HepG2 (cell line): Measurements from ENCODE around the gene MTMR3. TPM values are rescaled to one million over a fixed set of nuclear protein-coding genes. Genes with fewer than 3 reads are reported as not detected.

Experiments used
- ATAC-seq: fragments of 200-7000 bp; cut with Tn5 transposase; 3 replicates; pipeline ENCODE4 v1.9.1; 2020; ENCODE audit warnings: mild to moderate bottlenecking, moderate library complexity
- BruUV-seq: library from RNA; stranded (reverse); fragments of 400-500 nt; replicated peaks from 2 replicates; lab custom pipeline; 2021; lab: Mats Ljungman, UMichigan
- CTCF ChIA-PET: fragments of 300-600 bp; formaldehyde crosslinking; extraction: SDS; loops from one replicate; lab custom pipeline; 2021; ENCODE audit warnings: low total read pairs, inconsistent platforms, low intra/inter-chr PET ratio; lab: Yijun Ruan, JAX
- POLR2A ChIA-PET: fragments of 350-600 bp; sonication (Branson Sonifier 250); formaldehyde crosslinking; loops from one replicate; lab custom pipeline; 2020; ENCODE audit warnings: antibody characterized with exemption, inconsistent platforms; lab: Yijun Ruan, JAX
- DNase-seq: peaks from one replicate; pipeline ENCODE4 v3.0.0-alpha.2; 2015; ENCODE audit warnings: low spot score
- FAIRE-seq: peaks from 3 replicates; lab custom pipeline; 2011; peaks lifted over from hg19 to GRCh38; lab: Jason Lieb, UNC
- H2AFZ ChIP-seq: one replicate; pipeline ENCODE4 v1.6.1; 2011; ENCODE audit warnings: low read length, inconsistent platforms
- H3K27ac ChIP-seq: fragments of 300-600 bp; 3 replicates; pipeline ENCODE4 v1.8.0; 2011; ENCODE audit warnings: mixed run types, mild to moderate bottlenecking, mixed read lengths, low read length, inconsistent platforms; ENCODE audit not compliant: insufficient read depth; ENCODE audit errors: extremely low read length
- H3K27me3 ChIP-seq, 2 experiments: fragments of 200-600 bp in 1 of 2; 2 replicates in 1 of 2; 3 replicates in 1 of 2; pipeline versions ENCODE4 v1.6.0 to v1.8.0; 2011; ENCODE audit warnings: low read length in 2 of 2, mild to moderate bottlenecking in 2 of 2, moderate library complexity in 2 of 2, inconsistent platforms in 1 of 2; ENCODE audit not compliant: insufficient read depth in 2 of 2, control insufficient read depth in 1 of 2
- H3K36me3 ChIP-seq, 2 experiments: fragments of 200-600 bp in 1 of 2; replicated peaks in 1 of 2; 2 replicates in 1 of 2; 3 replicates in 1 of 2; pipeline versions ENCODE4 v1.5.1 to v1.8.0; 2011; ENCODE audit warnings: low read length in 2 of 2, inconsistent platforms in 1 of 2; ENCODE audit not compliant: insufficient read depth in 2 of 2, control insufficient read depth in 1 of 2
- H3K4me1 ChIP-seq: 2 replicates; pipeline ENCODE4 v1.5.1; 2012; ENCODE audit warnings: low read length, inconsistent platforms; ENCODE audit not compliant: insufficient read depth
- H3K4me2 ChIP-seq: 2 replicates; pipeline ENCODE4 v1.6.0; 2011; ENCODE audit warnings: low read depth, low read length, inconsistent platforms
- H3K4me3 ChIP-seq, 3 experiments: fragments of 200-600 bp in 1 of 3; sonication (generic), shearing (Covaris generic) in 1 of 3; replicated peaks in 1 of 3; 2 replicates each; pipeline ENCODE4 v1.5.1; 2011 to 2016; ENCODE audit warnings: low read length in 3 of 3, inconsistent platforms in 2 of 3, low read depth in 2 of 3, mild to moderate bottlenecking in 2 of 3, control low read depth in 1 of 3, mixed read lengths in 1 of 3; ENCODE audit not compliant: insufficient read depth in 1 of 3
- H3K79me2 ChIP-seq: one replicate; pipeline ENCODE4 v1.6.1; 2011; ENCODE audit warnings: low read length, inconsistent platforms; ENCODE audit not compliant: insufficient read depth
- H3K9ac ChIP-seq: 2 replicates; pipeline ENCODE4 v1.6.0; 2011; ENCODE audit warnings: mild to moderate bottlenecking, low read depth, low read length, inconsistent platforms; ENCODE audit not compliant: insufficient read depth
- H3K9me3 ChIP-seq: 2 replicates; pipeline ENCODE4 v1.5.1; 2012; ENCODE audit warnings: mild to moderate bottlenecking, low read length
- H4K20me1 ChIP-seq: 2 replicates; pipeline ENCODE4 v1.6.0; 2011; ENCODE audit warnings: inconsistent platforms, mild to moderate bottlenecking, low read length, moderate library complexity; ENCODE audit not compliant: insufficient read depth
- ESRRA ChIP-seq: sonication (generic); formaldehyde crosslinking; IDR thresholded peaks from 2 replicates; pipeline ENCODE4 v1.5.1; 2020; ENCODE audit warnings: mild to moderate bottlenecking, low read depth, missing genetic modification reagents
- KDM6A ChIP-seq: IDR thresholded peaks from 2 replicates; pipeline ENCODE4 v1.6.1; 2016; ENCODE audit warnings: low read depth
- MAFG ChIP-seq: sonication (generic); formaldehyde crosslinking; IDR thresholded peaks from 2 replicates; pipeline ENCODE4 v1.5.1; 2020; ENCODE audit warnings: mild to moderate bottlenecking, missing genetic modification reagents
- MLX ChIP-seq: IDR thresholded peaks from 2 replicates; pipeline ENCODE4 v1.6.1; 2016
- SP2 ChIP-seq: sonication (generic); formaldehyde crosslinking; IDR thresholded peaks from 2 replicates; pipeline ENCODE4 v1.5.1; 2020; ENCODE audit warnings: mild to moderate bottlenecking, missing genetic modification reagents
- ZNF121 ChIP-seq: sonication (generic); formaldehyde crosslinking; IDR thresholded peaks from 2 replicates; pipeline ENCODE4 v1.5.0; 2020; ENCODE audit warnings: mild to moderate bottlenecking, missing genetic modification reagents
- ZNF296 ChIP-seq: sonication (generic); formaldehyde crosslinking; conservative IDR thresholded peaks from 2 replicates; pipeline ENCODE4 v1.5.0; 2020; ENCODE audit warnings: mild to moderate bottlenecking, missing genetic modification reagents
- ZNF34 ChIP-seq: sonication (generic); formaldehyde crosslinking; IDR thresholded peaks from 2 replicates; pipeline ENCODE4 v1.4.0; 2020; ENCODE audit warnings: mild to moderate bottlenecking, missing genetic modification reagents, borderline replicate concordance
- ZNF558 ChIP-seq: sonication (generic); formaldehyde crosslinking; IDR thresholded peaks from 2 replicates; pipeline ENCODE4 v1.9.0; 2022; ENCODE audit warnings: mild to moderate bottlenecking, missing genetic modification reagents, borderline replicate concordance
- ZSCAN22 ChIP-seq: sonication (generic); formaldehyde crosslinking; IDR thresholded peaks from 2 replicates; pipeline ENCODE4 v1.4.0; 2020; ENCODE audit warnings: mild to moderate bottlenecking, missing genetic modification reagents
- WGBS: methylation state at CpG from one replicate; pipeline ENCODE4 v1.1.6; 2017; ENCODE audit warnings: low lambda C conversion rate; 5-methylcytosine and 5-hydroxymethylcytosine counted together
- in situ Hi-C: cut with HindIII; loops from 2 replicates; pipeline ENCODE4 v1.10.0; 2017; ENCODE audit warnings: low pct_unique_long_range_greater_than_20kb; ENCODE audit not compliant: extremely low pct_ligation_motif_present
- intact Hi-C: fragments of 100-400 bp; cut with micrococcal nuclease; formaldehyde crosslinking; loops from one replicate; pipeline ENCODE4 v1.10.0; 2022; ENCODE audit not compliant: unreplicated experiment
- polyA plus RNA-seq, 8 experiments: library from polyadenylated mRNA; depleted of rRNA in 3 of 8; stranded (reverse) in 7 of 8; unstranded in 1 of 8; fragments of >200 nt; fragmentation: Illumina TruSeq in 4 of 8; extraction: Trizol in 4 of 8; gene quantifications; 2 replicates each; pipeline versions ENCODE4 v1.2.1 to v1.2.3, GENCODE V29; 2011 to 2016; ENCODE audit warnings: low read depth in 4 of 8, missing spikeins in 1 of 8, mixed read lengths in 1 of 8; ENCODE audit not compliant: insufficient read depth in 1 of 8
- total RNA-seq, 5 experiments: library from RNA; depleted of rRNA; stranded (reverse); fragments of >200 nt; fragmentation: Illumina TruSeq; extraction: Trizol; gene quantifications; 2 replicates each; pipeline ENCODE4 v1.2.3, GENCODE V29; 2016; ENCODE audit warnings: low read depth in 1 of 5
- TF ChIP-seq, protein P1 (sequence below): sonication (generic); formaldehyde crosslinking; IDR thresholded peaks from 2 replicates; pipeline ENCODE4 v1.8.0; 2022; ENCODE audit warnings: mild to moderate bottlenecking, missing genetic modification reagents, moderate library complexity

The MTMR3 gene
- total and polyA plus RNA-seq, 2 of the 13 experiments (the other 11 are each of a cell fraction or from before 2014, with no cell fraction given), result 12.6 to 24.8 TPM

DNA sequence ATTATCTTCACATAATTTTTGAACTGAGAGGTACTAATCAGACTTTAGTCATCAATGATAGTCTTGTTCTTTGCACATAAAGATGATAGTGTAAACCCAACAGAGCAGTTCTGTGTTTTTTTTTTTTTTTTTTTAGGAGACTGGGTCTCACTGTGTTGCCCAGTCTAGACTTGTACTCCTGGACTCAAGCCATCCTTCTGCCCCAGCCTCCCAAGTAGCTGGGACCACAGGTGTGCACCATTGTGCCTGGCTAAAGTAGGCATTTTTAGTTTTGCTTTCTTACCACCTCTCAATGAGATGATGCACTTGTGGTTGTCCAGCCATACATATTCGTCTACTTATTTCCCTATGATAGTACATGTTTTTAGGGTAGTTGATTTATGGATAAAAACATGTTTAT is 50.6 kb downstream of the MTMR3 start:
- Histone ChIP-seq H3K36me3 (no peaks in the 10 kb centered on the region), H3K9ac (no peak overlapping the region), H3K79me2 (peaks cover 29% of the 10 kb centered on the region), H3K27ac (no peak overlapping the region), H3K4me1 (no peaks in the 10 kb centered on the region), H2AFZ (no peak overlapping the region), H3K4me2 (no peak overlapping the region), H3K4me3 (no peak overlapping the region), H4K20me1 (peaks cover 6% of the 10 kb centered on the region), H3K9me3 (no peaks in the 10 kb centered on the region), H3K27me3 (no peaks in the 10 kb centered on the region)
- FAIRE-seq (no peak), DNase-seq (no peak), ATAC-seq (no peak)
- intact Hi-C loops, result no loop called here
- TF ChIP-seq ZNF121 (CRISPR knock-in tag), result peak; percentile 76
- TF ChIP-seq, protein P1, sequence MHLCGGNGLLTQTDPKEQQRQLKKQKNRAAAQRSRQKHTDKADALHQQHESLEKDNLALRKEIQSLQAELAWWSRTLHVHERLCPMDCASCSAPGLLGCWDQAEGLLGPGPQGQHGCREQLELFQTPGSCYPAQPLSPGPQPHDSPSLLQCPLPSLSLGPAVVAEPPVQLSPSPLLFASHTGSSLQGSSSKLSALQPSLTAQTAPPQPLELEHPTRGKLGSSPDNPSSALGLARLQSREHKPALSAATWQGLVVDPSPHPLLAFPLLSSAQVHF (CRISPR knock-in tag), result no peak
- in situ Hi-C loops, result no loop called here
- ChIA-PET CTCF (no interaction called here), POLR2A (no interaction called here)
- WGBS, result 96% methylated on average over 1 of the region's 1 CpG
- BruUV-seq, result no TSS peak

DNA sequence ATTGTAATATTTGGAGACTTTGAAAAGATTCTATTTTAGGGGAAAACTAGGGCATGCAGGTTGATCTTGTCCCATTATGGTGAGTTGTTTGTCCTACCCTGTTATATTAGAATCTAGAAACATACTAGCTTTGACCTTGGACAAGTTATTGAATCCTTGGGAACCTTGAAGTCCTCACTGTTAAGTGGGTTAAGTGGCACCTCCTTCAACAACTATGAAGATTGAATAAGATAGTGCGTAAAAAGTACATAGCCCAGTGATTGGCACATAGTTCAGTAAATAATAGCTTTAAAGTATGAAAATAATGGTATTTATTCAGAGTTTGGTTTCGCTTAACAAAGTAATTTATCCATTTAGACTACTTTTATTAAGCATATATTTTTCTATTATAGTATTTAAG is 51.6 kb downstream of the MTMR3 start:
- peaks cover 23% of the 10 kb centered on the region for H3K79me2 ChIP-seq
- CTCF ChIA-PET, result no interaction called here

More for the DNA sequence above, 51.6 kb downstream of the MTMR3 start:
- no peak overlapping the region for H3K4me2 ChIP-seq
- no peaks in the 10 kb centered on the region for H3K27me3 ChIP-seq
- H2AFZ ChIP-seq, result no peak overlapping the region
- no peak overlapping the region for H3K27ac ChIP-seq
- intact Hi-C loops (no loop called here), in situ Hi-C loops (no loop called here)
- DNase-seq (no peak), FAIRE-seq (no peak), ATAC-seq (no peak)
- no peak for TF ChIP-seq ZNF34 (CRISPR knock-in tag)
- no peak for TF ChIP-seq ZNF558 (CRISPR knock-in tag)
- no peak for TF ChIP-seq ZNF296 (CRISPR knock-in tag)
- TF ChIP-seq MAFG (CRISPR knock-in tag), result no peak
- TF ChIP-seq ZSCAN22, result no peak
- TF ChIP-seq MLX (CRISPR knock-in tag), result no peak
- no peak for TF ChIP-seq KDM6A (CRISPR knock-in tag)
- no peak for TF ChIP-seq ESRRA (CRISPR knock-in tag)
- no peak for TF ChIP-seq SP2 (CRISPR knock-in tag)
- H4K20me1 ChIP-seq, result peaks cover 6% of the 10 kb centered on the region
- WGBS, result 96% methylated on average over 2 of the region's 2 CpGs
- no peaks in the 10 kb centered on the region for H3K4me1 ChIP-seq
- H3K9me3 ChIP-seq, result no peaks in the 10 kb centered on the region
- no TSS peak for BruUV-seq
- no peaks in the 10 kb centered on the region for H3K36me3 ChIP-seq
- H3K4me3 ChIP-seq, result no peak overlapping the region
- H3K9ac ChIP-seq, result no peak overlapping the region
- POLR2A ChIA-PET, result no interaction called here
